Fibroblast of peridontal ligament (primary cell): Measurements from ENCODE around the gene IL3RA.

ENCODE experiments used
- DNase-seq: peaks from one replicate; pipeline ENCODE4 v3.0.0-alpha.2; 2010; ENCODE audit errors: extremely low read depth

The IL3RA gene

GRCh38 chrX:1384658-1385252 lies 48.2 kb downstream of the IL3RA start:
- DNase-seq, result no peak

DNA sequence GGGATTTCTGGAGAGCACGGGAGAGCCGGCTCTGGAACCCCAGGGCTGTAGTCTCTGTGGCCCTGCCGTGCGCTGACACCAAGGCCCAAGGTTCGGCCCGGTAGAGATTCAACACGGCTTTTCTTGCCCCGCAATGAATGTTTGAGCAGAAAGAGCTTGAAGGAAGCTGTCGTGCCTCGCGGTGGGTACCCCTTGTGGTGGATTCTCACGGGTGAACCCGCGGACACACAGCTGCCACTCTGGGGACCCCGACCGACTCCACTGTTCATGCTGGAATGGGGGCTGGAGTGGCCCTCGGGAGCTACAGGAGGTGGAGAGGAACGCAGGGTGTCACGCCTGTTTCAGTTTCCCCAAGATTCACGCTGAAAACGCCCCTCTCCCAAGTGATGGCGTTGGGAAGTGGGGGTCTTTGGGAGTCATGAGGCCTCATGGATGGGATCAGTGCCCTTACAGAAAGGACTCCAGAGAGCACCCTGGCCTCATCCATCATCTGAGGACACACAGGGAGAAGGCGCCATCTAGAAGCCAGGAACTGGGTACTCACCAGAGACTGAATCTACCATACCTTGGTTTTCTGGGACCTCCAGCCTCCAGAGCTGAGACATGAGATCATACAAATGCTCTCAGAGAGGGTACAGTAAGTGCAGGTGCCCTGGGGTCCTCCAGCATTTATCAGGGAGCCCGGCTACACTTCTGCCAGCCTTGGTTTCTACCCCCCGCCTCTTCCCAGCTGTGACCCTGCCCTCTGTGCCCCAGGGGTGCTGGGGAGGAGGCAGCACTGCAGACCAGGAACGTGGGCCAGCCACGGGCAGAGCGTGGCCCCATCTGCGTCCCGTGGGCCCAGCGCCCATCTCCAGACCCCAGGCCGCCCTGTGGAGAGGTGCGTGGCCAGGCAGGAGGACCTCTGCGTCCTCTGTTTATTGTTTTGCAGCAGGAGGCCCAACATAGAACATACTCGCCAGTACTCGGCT lies 49.0 kb downstream of the IL3RA start:
- no peak for DNase-seq

- no peak for DNase-seq
These were observed 49.9 kb downstream of the IL3RA start for GRCh38 chrX:1386338-1387127.

DNA sequence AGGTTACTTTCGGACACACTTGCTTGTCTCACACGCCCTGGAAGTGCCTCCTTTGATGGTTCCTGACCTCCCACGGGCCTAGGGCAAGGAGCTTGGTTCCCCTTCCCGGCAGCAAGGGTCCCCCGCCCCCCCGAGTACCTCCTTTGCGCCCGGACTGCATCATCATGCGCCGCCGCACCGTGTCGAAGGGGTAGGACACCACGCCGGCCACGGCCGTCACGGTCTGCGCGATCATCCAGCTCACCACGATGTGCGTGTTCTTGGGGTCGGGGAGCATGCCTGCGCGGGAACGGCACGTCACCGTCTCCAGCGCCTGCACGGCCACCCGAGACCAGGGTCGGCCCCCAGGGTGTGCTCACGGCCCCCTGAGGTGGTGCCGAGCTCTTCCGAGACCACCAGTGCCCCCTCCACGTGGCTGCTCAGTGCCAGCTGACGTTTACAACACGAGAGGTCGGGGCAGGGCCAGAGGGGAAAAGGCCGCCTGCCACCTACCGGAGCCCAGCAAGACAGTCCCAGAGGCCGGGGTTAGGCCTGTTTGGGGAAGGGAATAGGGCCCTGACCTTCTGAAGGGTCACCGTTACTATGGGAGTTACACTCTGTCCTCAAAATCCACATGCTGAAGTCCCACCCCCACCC lies 50.7 kb downstream of the IL3RA start:
- DNase-seq, result no peak

DNA sequence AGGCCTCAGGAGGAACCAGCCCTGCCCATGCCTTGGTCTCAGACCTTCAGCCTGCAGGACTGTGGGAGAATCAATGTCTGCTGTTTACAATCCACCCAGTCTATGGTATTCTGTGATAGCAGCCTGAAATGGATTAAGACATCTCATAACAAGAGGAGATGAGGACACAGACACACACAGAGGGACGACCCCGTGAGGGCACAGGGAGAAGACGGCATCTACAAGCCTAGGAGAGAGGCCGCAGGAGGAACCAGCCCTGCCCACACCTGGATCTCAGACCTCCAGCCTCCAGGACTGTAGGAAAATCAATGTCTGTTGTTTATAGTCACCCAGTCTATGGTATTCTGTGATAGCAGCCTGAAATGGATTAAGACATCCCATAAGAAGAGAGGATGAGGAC lies 52.1 kb downstream of the IL3RA start:
- DNase-seq, result no peak

- no peak for DNase-seq
These were observed 52.8 kb downstream of the IL3RA start for GRCh38 chrX:1389181-1389992.

DNA sequence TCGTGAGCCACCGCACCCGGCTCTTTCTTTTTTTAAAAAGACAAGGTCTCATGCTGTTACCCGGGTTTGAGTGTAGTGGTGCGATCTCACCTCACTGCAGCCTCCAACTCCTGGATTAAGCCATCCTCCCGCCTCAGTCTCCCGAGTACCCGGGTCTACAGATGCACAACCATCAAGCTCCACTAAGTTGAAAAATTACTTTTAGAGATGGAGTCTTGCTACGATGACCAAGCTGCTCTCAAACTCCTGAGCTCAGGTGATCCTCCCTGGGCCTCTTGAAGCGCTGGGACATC lies 53.4 kb downstream of the IL3RA start:
- DNase-seq, result no peak

DNA sequence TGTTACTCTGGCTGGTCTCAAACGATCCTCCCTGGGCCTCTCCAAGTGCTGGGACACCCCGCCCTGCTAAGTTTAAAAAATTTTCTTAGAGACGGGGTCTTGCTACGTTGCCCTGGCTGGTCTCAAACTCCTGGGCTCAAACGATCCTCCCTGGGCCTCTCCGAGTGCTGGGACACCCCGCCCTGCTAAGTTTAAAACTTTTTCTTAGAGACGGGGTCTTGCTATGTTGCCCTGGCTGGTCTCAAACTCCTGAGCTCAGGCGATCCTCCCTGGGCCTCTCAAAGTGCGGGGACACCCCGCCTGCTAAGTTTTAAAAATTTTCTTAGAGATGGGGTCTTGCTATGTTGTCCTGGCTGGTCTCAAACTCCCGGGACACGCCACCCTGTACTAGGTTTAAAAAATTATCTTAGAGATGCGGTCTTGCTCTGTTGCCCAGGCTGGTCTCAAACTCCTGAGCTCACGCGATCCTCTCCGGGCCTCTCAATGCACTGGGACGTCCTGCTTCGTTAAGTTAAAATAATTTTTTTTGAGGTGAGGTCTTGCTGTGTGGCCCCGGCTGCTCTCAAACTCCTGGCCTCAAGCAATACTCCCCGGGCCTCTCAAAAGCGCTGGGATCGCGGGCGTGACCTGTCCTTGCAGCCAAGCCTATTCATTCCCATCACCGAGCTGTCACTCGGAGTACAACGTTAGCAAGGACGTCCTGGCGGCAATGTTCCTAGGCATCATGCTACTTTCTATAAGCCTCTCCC lies 54.2 kb downstream of the IL3RA start:
- DNase-seq, result no peak

GRCh38 chrX:1391370-1391706 lies 54.8 kb downstream of the IL3RA start:
- DNase-seq, result no peak

- peak; percentile 95 for DNase-seq
These were observed 55.3 kb downstream of the IL3RA start, which contains the start of gene SLC25A6 for GRCh38 chrX:1391707-1392375. Gene SLC25A6, minus strand, starts transcription at chrX:1392113. Its CDS starts 104 bp downstream, at chrX:1392009.

DNA sequence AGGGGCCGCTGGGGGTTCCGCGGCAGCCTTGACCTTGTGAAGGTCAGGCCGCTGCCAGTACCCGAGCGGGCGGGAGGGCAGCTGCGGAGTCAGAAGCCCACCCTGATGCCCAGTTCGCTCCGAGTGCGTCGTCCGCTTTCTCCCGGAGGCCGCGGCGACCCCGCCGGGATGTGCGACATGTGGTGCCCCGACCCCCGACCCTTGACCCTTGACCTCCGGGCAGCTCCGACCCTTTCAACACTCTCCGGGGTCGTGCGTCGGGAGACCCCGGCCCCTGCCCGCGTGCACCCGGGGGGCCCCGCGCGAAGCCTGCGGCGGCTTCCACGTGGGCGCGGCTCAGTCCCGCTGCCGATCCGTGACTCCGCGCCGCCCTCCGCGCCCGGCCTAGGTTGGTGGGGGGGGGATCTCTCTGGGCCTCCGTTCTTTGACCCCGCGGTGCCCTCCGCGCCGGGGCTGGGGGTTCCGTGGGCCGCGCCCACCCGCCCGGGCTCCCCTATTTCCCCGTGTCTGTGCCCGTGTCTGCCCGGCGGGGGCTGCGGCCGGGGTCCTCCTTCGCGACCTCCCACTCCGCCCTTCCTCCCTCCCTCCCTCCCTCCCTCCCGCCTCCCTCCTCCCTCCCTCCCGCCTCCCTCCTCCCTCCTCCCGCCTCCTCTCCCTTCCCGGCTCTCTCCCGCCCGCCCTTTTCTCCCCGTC lies 55.9 kb downstream of the IL3RA start:
- DNase-seq, result peak; percentile 54

DNA sequence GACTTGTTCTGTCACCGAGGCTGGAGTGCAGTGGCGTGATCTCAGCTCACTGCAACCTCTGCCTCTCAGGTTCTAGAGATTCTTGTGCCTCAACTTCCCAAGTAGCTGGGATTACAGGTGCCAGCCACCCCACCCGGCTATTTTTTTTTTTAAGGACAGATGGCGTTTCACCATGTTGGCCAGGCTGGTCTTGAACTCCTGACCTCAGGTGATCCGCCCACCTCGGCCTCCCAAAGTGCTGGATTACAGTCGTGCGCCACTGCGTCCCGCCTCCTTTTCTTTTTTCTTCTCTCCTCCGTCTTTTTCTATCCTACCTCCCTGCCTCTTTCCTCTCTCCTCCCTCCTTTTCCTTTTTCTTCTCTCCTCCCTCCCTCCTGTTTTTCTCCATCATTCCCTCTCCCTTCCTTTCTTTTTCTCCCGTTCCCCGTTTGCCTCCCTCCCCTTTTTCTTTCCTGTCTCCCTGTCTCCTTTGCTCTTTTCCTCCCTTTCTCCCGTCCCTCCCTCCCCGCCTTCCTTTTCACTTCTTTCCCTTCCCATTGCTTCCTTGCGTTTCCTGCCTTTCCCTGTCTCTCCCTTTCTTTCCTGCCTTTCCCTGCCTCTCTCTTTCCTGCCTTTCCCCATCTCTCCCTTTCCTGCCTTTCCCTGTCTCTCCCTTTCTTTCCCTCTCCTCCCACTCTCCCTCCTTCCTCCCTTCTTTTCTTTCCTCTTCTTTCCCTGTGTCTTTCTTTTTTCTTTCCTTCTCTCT lies 57.5 kb downstream of the IL3RA start:
- no peak for DNase-seq

DNA sequence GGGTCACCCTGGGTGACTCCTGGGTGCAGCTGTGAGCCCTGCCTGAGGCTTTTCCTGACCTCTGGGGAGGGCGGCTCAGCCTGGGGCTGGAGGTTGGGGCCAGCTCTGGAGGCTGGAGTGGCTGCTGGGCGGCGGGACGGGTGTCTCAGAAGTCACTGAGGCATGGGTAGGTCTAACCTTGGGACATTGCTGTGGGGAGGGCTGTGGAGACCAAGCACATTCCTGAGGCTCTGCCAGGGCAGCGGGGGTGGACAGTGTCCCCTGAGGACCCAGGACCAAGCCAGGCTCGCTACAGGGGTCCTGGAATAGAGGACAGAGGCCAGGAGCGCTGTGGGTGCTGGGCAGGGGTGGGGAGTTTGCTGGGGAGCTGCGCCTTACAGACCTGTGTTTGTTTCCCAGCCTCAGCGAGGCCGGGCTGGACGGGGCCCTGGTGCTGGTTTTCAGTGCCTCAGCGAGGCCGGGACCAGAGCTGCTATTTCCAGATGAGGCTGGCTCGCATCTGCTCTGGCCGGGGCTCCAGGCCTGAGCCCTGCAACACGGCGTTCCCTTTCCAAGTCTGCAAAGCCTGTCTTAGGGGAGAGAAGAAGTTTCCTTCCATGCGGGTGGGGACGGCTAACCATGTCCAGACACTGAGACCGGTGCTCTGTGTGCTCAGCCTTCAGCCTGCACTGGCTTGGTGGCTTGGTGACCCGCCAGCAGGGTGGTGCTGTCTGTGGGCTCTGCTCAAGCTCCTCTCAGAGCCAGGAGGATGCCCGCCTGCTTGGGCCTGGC lies 58.3 kb downstream of the IL3RA start:
- DNase-seq, result no peak

DNA sequence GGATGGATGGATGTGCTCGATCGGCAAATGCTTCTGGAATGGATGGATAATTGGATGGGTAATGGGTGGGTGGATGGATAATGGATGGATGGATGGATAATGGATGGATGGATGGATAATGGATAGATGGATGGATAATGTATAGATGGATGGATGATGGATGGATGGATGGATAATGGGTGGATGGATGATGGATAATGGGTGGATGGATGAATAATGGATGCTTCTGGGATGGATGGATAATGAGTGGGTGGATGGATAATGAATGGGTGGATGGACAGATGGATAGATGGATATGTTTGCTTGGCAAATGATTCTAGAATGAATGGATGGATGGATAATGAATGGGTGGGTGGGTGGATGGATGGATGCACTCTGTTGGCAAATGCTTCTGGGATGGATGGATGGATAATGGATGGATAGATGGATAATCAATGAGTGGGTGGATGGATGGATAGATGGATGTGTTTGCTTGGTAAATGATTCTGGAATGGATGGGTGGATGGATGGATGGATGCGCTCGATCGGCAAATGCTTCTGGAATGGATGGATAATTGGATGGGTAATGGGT lies 59.1 kb downstream of the IL3RA start:
- DNase-seq, result no peak

GRCh38 chrX:1397001-1397400 lies 60.4 kb downstream of the IL3RA start:
- no peak for DNase-seq

GRCh38 chrX:1397441-1398270 lies 61.1 kb downstream of the IL3RA start:
- DNase-seq, result no peak
